ENCODE results near the gene ATF6B.
"Not testable (repeated sequence)": the region's sequence is repeated elsewhere in the genome, so short reads cannot be mapped to it uniquely, and the experiment has no call there.

ATF6B gene

DNA sequence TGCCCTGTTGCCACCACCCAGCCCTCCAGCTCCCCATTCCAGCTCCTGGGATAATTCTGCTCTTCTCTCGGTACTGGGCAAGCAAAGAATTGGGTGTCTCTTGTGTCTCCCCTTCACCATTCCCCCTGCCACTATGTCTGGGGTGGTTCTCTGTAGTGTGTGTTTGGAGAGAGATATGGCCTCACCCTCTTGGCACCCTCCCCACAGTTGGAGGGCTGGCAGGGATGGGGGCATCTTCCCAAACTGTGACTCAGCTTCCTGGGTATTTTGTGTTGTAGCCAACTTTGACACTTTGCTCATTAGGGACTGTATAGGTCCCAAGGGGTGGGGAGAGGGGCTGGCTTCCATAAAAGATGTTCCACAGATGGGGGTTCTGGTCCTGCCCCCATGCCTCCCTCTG lies 20.6 kb downstream of the ATF6B start:
- no peak for DNase-seq (ENCODE audit: low spot score)

DNA sequence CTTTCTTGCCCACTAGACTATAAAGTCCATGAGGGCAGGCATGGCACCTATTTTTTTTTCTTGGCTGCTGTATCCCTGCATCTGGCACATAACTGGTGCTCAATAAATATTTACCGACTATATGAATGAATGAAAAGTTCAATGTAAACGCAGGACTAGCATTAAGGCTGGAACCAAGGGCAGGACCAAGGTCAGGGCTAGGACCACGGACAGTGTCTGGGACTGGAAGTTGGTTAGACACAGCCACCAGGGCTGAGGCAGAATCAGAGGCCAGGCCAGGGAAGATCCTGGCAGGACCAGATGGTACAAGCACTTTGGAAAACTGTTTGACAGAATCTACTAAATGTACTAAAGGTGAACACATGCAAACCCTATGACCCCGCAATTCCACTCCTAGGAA lies 22.6 kb downstream of the ATF6B start:
- DNase-seq (ENCODE audit: low spot score) = no peak

DNA sequence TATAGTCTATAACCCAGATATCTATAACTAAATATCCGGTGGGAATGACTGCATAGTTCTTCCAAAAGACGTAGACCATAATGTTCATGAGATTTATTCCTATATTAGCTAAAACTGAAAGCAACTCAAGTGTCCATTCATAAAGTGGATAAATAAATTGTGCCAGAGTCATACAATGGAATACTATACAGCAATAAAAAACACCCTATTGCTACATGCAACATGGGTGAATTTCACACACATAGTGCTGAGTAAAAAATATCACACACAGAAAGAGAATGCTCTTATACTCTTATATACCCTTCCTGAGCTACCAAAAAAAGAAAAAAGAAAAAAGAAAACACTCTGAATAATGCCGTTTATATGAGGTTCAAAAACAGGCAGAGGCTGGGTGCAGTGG lies 25.8 kb downstream of the ATF6B start:
- no peak for DNase-seq (ENCODE audit: low spot score)

DNA sequence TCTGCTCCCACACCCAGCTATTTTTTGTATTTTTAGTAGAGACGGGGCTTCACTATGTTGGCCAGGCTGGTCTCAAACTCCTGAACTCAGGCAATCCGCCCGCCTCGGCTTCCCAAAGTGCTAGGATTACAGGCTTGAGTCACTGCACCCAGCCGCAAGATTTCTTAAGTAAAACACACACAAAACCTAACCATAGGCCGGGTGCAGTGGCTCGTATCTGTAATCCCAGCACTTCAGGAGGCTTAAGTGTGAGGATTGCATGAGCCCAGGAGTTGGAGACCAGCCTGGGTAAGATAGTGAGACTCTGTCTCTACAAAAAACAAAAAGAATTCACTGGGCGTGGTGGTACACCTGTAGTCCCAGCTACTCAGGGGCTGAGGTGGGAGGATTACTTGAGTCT lies 27.8 kb downstream of the ATF6B start:
- DNase-seq (ENCODE audit: low spot score) = not testable (repeated sequence)

DNA sequence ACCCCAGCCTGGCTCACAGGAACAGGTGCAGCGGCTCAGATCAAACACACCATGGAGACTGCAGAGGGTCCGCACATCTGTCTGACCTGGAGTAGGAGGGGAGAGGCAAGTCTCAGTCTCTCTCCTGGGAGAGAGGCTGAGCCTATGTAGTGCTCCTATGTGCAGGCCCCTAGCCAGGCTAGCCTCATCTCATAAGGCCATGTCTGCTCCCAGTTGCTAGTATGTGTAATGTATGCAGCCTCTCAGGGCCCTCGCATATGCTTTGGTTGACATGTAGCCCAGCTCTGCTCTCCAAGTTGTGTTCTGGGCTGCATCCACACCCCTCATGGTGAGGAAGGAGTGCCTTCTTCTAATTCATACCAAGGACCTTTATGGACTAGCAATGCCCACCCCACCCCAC lies 30.7 kb downstream of the ATF6B start:
- no peak for DNase-seq (ENCODE audit: low spot score)

DNA sequence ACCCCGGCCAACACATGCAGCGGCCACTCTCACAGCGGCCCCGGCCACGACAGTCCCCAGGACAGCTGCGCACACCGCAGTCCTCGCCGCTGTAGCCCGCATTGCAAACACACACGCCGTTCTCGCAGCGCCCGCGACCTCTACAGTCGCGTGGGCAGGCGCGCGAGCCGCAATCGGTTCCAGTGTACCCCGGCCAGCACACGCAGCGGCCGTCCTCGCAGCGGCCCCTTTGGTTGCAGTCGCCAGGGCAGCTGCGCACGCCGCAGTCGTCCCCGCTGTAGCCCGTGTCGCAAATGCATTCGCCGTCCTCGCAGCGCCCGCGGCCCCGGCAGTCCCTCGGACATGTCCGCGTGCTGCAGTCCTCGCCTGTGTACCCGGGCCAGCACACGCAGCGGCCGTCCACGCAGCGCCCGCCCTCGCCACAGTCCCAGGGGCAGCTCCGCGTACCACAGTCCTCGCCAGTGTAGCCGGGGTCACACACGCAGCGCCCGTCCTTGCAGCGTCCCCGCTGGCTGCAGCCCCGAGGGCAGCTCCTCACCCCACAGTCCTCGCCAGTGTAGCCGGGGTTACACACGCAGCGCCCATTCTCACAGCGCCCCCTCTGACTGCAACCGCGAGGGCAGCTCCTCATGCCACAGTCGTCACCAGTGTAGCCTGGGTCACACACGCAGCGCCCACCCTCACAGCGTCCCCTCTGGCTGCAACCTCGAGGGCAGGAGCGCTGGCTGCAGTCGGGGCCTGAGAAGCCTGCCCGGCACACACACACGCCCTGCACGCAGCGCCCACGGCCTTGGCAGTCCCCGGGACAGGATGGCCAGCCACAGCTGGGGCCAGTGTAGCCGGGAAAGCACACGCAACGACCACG lies 31.4 kb downstream of the ATF6B start:
- DNase-seq (ENCODE audit: low spot score) = no peak

DNA sequence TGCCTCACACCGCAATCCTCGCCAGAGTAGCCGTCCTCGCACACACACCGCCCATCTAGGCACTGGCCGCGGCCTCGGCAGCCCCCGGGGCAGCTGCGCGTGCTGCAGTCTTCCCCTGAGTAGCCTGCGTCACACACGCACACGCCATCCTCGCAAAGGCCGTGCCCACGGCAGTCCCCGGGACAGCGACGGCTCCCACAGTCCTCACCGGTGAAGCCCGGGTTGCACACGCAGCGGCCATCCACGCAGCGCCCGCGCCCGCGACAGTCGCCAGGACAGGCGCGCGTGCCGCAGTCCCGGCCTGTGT lies 32.0 kb downstream of the ATF6B start:
- no peak for DNase-seq (ENCODE audit: low spot score)

DNA sequence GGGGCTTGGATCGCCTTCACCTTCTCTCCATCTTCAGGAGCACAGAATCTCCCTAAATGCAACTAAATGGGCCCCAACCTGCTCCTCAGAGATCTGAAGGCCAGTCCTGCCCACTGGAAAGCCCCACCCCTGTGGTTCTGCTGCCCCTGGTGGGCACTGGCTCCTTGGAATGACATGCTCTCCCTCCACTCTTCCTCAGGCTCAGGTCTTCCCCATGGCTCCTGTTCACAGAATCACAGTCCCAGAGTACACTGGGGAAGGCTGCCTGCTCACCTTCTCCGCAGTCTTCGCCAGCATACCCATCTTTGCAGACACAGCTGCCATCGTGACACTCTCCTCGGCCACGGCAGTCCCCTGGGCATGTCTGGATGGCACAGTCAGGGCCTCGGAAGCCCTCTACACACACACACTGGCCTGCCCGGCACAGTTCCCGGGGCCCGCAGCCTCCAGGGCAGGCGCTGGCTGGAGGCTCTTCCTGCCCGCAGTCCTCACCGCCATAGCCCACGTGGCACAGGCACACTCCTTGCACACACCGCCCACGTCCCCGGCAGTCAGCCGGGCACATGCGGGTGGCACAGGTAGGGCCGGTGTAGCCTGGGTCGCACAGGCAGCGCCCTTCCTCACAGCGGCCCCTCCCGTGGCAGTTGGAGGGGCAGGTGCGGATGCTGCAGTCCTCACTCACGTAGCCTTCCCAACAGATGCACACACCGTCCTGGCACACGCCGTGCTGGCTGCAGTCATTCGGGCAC lies 32.5 kb downstream of the ATF6B start:
- DNase-seq (ENCODE audit: low spot score) = no peak

DNA sequence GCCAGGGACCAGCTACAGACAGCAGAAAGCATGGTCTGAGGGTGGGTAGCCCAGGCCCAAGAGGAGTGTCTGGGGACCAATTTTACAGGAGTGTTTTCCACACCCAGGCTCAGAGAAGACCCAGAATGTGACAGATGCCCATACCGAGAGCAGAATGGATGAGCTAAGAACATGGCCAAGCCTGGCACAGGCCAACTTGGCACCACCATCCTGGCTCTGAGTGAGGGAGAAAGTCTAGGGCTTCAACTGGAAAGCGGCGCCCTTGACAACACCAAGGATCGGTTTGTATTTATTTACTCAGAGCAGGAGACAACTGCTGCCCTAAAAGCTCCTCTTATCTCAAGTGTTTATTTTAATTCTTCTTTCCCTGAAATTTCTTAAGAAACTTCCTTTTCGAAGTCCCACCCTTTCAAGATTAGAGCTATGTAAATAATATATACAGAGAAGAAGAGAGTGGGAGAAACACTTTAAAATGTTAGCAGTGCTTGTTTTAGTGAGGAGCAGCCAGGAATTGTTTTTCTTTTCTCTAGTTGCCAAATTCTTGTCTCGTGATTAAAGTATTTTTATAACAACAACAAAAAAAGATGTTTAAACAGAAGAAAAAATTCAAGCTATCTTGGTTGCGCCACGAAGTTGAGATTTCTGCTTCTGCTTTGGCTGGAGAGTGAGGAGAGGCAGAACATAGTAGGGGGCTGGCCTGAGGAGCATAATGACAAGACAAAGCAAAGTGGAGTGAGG lies 35.1 kb downstream of the ATF6B start:
- DNase-seq (ENCODE audit: low spot score) = no peak

DNA sequence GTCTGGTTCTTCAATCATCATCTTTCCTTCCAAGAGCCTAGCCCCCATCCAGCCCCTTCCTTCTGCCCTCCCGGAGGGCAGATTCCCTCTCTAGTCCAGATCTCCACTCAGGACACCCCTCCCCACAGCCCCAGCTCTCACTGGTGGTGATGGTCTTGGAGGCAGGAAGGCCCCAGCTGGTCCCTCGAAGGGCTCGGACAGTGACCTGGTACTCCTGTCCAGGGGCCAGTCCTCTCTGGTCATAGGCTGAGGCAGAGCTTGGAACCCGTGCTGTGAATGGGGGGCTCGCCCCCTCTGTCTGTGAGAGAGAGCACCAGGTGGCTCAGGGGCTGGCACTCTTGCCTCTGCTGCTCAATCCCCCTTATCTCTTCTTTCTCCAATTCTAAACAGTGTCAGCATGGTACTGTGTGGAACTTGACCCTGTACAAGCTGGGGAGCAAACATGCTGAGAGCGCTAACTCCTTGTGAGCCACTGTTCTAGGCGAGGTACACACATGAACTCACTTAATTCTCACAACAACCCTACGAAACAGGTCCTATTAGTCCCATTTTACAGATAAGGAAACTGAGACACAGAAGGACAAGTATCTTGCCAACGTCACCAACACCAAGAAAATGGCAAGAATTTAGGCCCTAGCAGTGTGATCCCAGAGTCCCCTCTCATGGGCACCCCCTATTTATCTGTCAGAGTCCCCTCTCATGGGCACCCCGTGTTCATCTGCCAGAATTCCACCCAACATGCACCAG lies 38.8 kb downstream of the ATF6B start:
- no peak for DNase-seq (ENCODE audit: low spot score)

DNA sequence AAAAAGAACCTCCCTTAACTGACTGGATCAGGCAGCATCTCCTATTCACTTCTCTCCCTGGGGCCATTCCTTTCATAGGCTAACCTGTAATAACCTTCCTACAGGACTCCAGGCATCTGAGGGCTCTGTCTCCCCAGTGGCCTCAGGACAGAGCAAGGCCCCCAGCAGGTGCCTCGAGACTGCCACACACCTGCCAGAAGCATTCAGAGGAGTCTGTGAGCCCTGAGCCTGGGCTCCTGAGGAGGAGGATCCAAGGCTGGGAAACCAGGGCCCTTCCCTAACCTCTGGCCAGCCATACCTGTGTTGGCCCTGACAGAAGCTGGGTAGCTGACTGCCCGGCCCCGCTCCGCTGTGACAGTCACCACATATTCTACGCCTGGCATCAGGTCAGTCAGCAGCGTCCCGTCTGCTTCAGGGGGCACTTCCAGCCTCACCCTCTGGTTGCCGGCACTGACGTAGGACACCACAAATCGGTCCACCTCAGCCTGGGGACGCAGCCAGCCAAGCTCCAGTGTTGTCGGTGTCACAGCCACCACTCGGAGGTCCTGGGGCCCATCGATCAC lies 39.5 kb downstream of the ATF6B start:
- DNase-seq (ENCODE audit: low spot score) = no peak

DNA sequence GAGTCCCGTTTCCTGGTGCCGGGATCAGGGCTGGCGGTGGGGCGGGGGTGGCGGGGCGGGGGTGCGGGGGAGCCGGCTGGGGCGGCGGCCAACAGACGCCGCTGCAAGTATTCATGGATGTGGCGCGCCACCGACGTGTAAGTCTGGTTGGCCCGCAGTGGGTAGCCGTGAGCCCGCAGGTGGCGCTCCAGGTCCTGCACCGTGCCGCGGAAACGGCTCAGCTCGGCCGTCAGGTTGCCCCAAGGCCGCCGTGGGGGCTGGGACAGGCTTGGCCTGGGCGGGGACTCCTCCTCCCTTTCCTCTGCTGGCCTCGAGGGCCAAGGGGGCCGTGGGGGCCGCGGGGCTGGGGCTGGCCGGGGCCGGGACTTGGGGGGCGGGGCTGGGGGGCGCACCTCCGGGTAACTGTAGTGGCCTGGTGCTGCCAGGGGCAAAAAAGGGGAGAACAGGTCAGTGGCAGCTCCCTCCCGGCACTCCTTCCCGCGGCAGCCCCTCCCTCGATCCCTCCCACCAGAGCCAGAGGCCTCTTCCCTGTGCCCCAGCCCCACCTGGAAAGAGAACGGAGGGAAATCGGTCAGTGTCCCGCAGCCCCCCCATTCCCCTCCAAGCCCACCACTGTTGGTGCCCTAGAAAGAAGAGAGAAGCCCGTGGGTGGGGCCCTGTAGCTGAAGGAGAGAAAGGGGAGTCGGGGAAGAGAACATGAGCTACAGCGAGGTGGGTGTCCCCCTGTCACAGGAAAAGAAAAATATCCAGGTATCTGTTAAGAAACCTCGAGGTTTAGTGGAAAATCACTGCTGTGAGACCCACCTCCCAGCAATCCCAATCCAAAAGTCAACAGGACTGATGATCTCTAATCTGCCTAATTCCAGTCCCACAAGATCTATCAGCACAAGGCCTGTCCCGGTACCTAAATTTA lies 40.2 kb downstream of the ATF6B start:
- DNase-seq (ENCODE audit: low spot score) = peak; percentile 62

DNA sequence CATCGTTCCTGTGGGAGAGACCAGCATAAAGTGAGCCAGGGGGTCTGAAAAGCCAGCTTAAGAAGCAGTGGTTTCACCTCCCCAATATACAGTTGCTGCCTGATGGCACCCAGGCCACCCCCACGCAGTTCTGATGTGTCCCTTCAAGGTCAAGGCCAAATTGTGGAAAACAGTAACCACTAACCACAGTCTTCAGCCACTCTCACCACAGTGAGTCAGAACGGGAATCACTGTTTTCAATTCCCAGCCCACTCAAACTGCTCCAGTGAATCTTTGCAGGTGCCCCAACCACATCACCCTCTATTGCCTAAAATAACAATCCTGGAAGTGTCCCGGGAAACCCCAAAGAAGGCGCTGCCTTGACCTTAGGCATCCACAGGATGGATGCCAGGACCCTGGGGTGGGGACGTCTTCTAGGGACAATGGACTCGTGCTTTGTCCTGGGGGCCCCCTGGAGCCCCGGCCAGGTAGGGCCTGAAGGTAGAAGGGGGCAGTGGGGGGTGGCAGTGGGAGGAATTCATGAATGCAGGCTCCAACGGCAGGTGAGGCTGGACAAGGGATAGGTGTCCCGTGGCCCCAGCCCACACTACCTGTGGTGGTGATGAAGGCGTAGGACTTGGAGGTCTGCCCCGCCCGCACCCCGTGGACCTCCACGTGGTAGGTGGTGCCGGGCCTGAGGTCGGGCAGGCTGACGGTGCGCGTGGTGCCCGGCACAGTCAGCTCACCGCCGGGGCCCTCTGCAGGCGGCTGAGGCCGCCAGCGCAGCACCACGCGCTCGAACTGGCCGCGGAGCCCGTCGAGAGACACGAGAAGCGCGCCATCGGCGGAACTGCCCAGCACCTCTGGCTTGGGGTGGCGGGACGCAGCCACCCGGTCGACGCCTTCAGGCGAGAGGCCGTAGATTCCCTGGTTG lies 41.1 kb downstream of the ATF6B start:
- DNase-seq (ENCODE audit: low spot score) = peak; percentile 77

DNA sequence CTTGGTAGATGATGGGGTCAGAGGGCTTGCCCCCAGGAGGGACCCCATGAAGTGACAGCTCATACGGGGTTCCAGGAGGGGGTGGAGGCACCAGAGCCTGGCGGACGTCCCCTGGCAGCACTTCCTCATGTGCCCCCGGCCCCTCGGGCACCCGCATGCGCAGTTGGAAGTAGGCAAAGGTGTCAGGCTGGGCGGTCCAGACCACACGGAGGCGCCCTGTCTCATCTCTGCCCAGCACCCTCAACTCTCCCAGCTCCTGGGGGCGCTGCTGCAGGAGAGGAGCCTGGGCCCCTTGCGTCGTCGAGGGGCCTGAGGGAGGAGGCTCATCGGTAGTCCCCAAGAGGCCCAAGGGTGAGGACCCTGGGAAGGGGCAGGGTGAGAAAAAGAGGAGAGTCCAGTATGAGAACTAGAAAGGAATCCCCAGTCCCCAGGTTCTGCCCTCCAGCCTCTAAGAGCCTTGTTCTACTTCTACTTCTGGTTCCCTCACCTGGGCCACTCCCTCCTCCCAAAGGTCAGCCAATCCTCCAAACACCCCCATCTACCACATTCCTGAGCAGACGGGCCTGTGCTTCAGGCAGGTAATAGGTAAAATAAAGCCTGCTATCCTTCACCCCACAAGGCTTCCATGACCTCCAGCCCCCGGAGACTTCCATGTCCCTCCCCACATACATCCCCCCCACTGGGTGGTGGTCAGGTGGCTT lies 42.1 kb downstream of the ATF6B start:
- no peak for DNase-seq (ENCODE audit: low spot score)

DNA sequence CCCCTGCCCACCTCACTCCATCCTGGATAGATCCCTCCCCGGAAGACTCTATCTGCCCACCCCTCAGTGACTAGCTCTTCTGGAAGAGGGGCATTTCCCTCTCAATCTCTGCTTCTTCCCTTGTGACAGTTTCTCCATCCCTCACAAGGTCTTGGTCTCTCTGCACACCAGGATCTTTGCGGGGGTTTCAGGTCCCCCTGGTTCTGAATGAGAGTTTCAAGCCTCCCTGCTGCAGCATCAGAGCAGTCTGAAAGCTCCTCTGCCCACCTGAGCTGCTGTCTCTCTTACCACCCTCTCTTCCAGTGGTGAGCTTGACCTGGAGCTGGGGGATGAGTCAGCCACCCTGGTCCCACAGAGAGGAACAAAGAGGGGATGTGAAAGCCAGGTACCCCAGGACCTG lies 43.3 kb downstream of the ATF6B start:
- no peak for DNase-seq (ENCODE audit: low spot score)

DNA sequence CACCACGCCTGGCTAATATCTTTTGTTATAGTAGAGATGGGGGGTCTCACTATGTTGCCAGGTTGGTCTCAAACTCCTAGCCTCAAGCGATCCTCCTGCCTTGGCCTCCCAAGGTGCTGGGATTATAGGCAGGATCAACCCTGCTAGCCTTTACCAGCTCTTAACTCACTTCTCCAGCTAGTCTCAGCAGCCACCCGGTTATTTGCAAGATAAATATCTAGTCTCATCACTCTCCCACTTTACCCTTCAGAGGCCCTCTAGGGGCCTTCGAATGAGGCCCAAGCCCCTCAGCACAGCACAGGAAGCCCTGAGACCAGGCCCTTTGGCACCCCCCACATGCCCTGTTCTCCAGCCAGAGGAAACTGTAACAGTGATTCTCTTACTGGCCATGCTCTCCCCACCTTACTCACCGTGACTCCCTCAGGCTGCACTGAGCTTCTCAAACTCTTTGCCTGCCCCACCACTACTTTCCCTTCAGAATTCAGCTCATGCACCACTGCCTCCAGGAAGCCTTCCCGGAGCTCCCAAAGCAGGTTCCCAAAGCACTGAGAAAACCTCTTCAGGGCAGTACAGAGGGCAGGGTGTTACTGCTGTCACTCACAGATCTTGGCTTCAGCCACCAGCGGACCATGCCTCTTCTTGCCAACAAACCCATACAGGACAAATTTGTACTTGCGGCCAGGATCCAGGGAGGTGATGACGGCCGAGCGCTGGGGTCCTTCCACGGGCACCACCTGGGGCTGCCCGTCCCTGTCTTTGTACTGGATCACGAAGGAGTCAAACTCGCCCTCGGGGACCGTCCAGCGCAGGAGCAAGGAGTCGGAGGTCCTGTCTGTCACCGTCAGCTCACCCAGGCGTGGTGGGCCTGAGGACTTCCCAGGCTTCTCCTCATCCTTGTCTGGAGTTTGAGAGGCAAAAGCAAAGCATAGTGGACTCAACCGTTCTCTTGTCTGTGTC lies 44.0 kb downstream of the ATF6B start:
- DNase-seq (ENCODE audit: low spot score) = no peak

DNA sequence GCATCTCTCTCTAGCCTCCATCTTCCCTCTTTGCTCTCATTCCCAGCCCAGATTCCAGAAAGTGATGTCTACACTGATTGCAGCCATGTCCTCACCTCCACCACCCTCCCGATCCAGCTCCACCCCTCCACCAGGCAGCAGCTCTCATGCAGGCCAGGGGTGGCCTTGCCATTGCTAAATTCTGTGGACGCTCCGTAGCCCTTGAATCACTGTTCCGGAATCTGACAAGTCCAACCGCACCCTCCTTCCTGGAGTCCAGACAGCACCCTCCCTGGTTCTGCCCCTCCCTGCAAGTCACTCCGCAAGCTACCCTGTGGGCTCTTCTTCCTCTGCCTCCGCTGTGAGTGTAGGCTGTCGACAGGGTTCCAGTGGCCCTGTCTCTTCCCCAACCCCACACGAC lies 45.1 kb downstream of the ATF6B start:
- DNase-seq (ENCODE audit: low spot score) = peak; percentile 38

DNA sequence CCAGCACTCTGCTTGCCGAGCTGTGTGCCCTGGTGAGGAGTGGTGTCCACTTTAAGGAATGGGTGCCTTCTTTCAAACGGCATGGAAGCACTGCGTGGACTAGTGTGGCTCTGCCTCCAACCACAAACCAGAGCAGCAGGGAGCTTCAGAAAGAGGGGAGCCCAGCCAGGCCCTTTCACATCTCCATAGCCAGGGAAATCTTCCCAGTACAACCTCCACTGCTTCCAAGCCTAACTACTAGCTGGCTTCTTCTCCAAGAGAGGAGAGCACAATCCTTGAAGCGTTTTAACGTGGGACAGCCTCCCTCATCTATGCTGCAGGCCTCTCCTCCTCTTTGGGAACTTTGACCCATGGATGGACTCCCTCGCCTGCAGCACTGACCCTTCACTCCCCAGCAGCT lies 45.6 kb downstream of the ATF6B start:
- DNase-seq (ENCODE audit: low spot score) = no peak

Data from SW480 (cell line).